Mesenchymal stem cell (in vitro differentiated cells and primary cell): ENCODE results near the gene KCNC3.

ENCODE experiments used
- DNase-seq: peaks from one replicate; pipeline ENCODE4 v3.0.0-alpha.2; 2013
- H2AFZ ChIP-seq: one replicate; pipeline ENCODE4 v1.6.1; 2013; ENCODE audit warnings: low read depth, mild to moderate bottlenecking, control low read depth, inconsistent platforms, low read length, moderate library complexity
- H2AK5ac ChIP-seq: 2 replicates; pipeline ENCODE4 v1.6.1; 2013; ENCODE audit warnings: low read length, moderate library complexity, mild to moderate bottlenecking, inconsistent platforms; ENCODE audit not compliant: severe bottlenecking
- H2BK120ac ChIP-seq: one replicate; pipeline ENCODE4 v1.6.1; 2013; ENCODE audit warnings: low read depth, mild to moderate bottlenecking, inconsistent platforms, low read length, moderate library complexity
- H2BK12ac ChIP-seq, 2 experiments: one replicate each; pipeline ENCODE4 v1.6.1; 2013; ENCODE audit warnings: inconsistent platforms in 2 of 2, low read length in 2 of 2, mild to moderate bottlenecking in 2 of 2, moderate library complexity in 2 of 2, control low read depth in 1 of 2
- H2BK15ac ChIP-seq: one replicate; pipeline ENCODE4 v1.6.1; 2013; ENCODE audit warnings: mild to moderate bottlenecking, low read depth, inconsistent platforms; ENCODE audit not compliant: poor library complexity, severe bottlenecking
- H2BK5ac ChIP-seq: 2 replicates; pipeline ENCODE4 v1.6.1; 2013; ENCODE audit warnings: low read depth, mild to moderate bottlenecking, low read length, control low read depth, inconsistent platforms; ENCODE audit not compliant: poor library complexity, severe bottlenecking
- H3K14ac ChIP-seq, 2 experiments: one replicate each; pipeline ENCODE4 v1.6.1; 2013; ENCODE audit warnings: inconsistent platforms in 2 of 2, low read length in 2 of 2, control low read depth in 1 of 2, mild to moderate bottlenecking in 1 of 2, moderate library complexity in 1 of 2
- H3K18ac ChIP-seq, 2 experiments: one replicate each; pipeline ENCODE4 v1.6.1; 2013; ENCODE audit warnings: inconsistent platforms in 2 of 2, low read length in 2 of 2, control low read depth in 1 of 2, low read depth in 1 of 2, mild to moderate bottlenecking in 1 of 2
- H3K23ac ChIP-seq, 2 experiments: one replicate each; pipeline ENCODE4 v1.6.1; 2013; ENCODE audit warnings: inconsistent platforms in 2 of 2, low read length in 2 of 2, mild to moderate bottlenecking in 2 of 2, moderate library complexity in 2 of 2, control low read depth in 1 of 2
- H3K27ac ChIP-seq: 2 replicates; pipeline ENCODE4 v1.5.1; 2013; ENCODE audit warnings: mild to moderate bottlenecking, moderate library complexity, low read length, control low read depth, inconsistent platforms; ENCODE audit not compliant: poor library complexity, severe bottlenecking
- H3K27me3 ChIP-seq, 2 experiments: 2 replicates each; pipeline versions ENCODE4 v1.6.1 to v1.7.0; 2013; ENCODE audit warnings: low read length in 2 of 2, mild to moderate bottlenecking in 2 of 2, moderate library complexity in 2 of 2, control low read depth in 1 of 2, inconsistent platforms in 1 of 2; ENCODE audit not compliant: control insufficient read depth in 1 of 2, insufficient read depth in 1 of 2
- H3K36me3 ChIP-seq, 2 experiments: 2 replicates each; pipeline versions ENCODE4 v1.6.1 to v1.7.0; 2013; ENCODE audit warnings: low read length in 2 of 2, control low read depth in 1 of 2, inconsistent platforms in 1 of 2, low read depth in 1 of 2, mild to moderate bottlenecking in 1 of 2; ENCODE audit not compliant: insufficient read depth in 2 of 2, control insufficient read depth in 1 of 2
- H3K4ac ChIP-seq, 2 experiments: one replicate each; pipeline ENCODE4 v1.6.1; 2013; ENCODE audit warnings: inconsistent platforms in 2 of 2, low read length in 2 of 2, mild to moderate bottlenecking in 2 of 2, moderate library complexity in 2 of 2, control low read depth in 1 of 2, low read depth in 1 of 2
- H3K4me1 ChIP-seq: 2 replicates; pipeline ENCODE4 v1.6.1; 2013; ENCODE audit warnings: low read depth, low read length, control low read depth; ENCODE audit not compliant: control insufficient read depth, insufficient read depth
- H3K4me2 ChIP-seq: 2 replicates; pipeline ENCODE4 v1.6.1; 2013; ENCODE audit warnings: low read length, mild to moderate bottlenecking, inconsistent platforms; ENCODE audit not compliant: poor library complexity, severe bottlenecking
- H3K4me3 ChIP-seq, 2 experiments: 2 replicates each; pipeline versions ENCODE4 v1.5.1 to v1.7.0; 2013; ENCODE audit warnings: low read length in 2 of 2, mild to moderate bottlenecking in 2 of 2, control low read depth in 1 of 2, low read depth in 1 of 2; ENCODE audit not compliant: insufficient read depth in 1 of 2
- H3K79me1 ChIP-seq: replicated peaks from 2 replicates; pipeline ENCODE4 v1.6.1; 2013; ENCODE audit warnings: mild to moderate bottlenecking, control low read depth, low read length, inconsistent platforms; ENCODE audit not compliant: poor library complexity, severe bottlenecking
- H3K9ac ChIP-seq: 2 replicates; pipeline ENCODE4 v1.7.0; 2013; ENCODE audit warnings: mild to moderate bottlenecking, low read length, moderate library complexity
- H3K9me3 ChIP-seq: 2 replicates; pipeline ENCODE4 v1.7.0; 2013; ENCODE audit warnings: mild to moderate bottlenecking, low read length; ENCODE audit not compliant: control insufficient read depth
- H4K8ac ChIP-seq: one replicate; pipeline ENCODE4 v1.6.1; 2013; ENCODE audit warnings: inconsistent platforms, mild to moderate bottlenecking, low read length, moderate library complexity
- H4K91ac ChIP-seq: one replicate; pipeline ENCODE4 v1.6.1; 2013; ENCODE audit warnings: mild to moderate bottlenecking, low read length, inconsistent platforms
- WGBS: methylation state at CpG from one replicate; pipeline ENCODE4 v1.1.7; 2013; ENCODE audit warnings: mixed read lengths; 5-methylcytosine and 5-hydroxymethylcytosine counted together

Gene KCNC3

GRCh38 chr19:50292216-50292827 lies 36.9 kb downstream of the KCNC3 start:
- H3K9me3 ChIP-seq, result peaks cover 16% of the 10 kb centered on the region
- H2BK15ac ChIP-seq, result no peak overlapping the region
- WGBS, result 67% methylated on average over 11 of the region's 11 CpGs

GRCh38 chr19:50290775-50291174 lies 38.4 kb downstream of the KCNC3 start:
- Histone ChIP-seq H3K9me3 (peaks cover 24% of the 10 kb centered on the region), H3K14ac (no peak overlapping the region), H2BK5ac (no peak overlapping the region), H2BK12ac (no peak overlapping the region), H3K27ac (no peak overlapping the region), H3K79me1 (no peaks in the 10 kb centered on the region), H3K27me3 (peaks cover 0 to 4% of the 10 kb centered on the region in 2 experiments), H3K4ac (no peak overlapping the region), H4K8ac (no peak overlapping the region), H2AK5ac (no peak overlapping the region), H2BK120ac (no peak overlapping the region), H3K4me2 (no peak overlapping the region), H3K9ac (no peak overlapping the region), H3K4me3 (no peak overlapping the region), H3K18ac (no peak overlapping the region), H3K23ac (no peak overlapping the region), H2AFZ (no peak overlapping the region), H3K4me1 (no peaks in the 10 kb centered on the region), H2BK15ac (no peak overlapping the region), H3K36me3 (no peaks in the 10 kb centered on the region), H4K91ac (no peak overlapping the region)
- no peak for DNase-seq
- 73% methylated on average over 14 of the region's 15 CpGs for WGBS

More at GRCh38 chr19:50292216-50292827, 36.9 kb downstream of the KCNC3 start:
- H2BK5ac ChIP-seq, result no peak overlapping the region
- no peak overlapping the region for H3K27ac ChIP-seq
- no peak overlapping the region for H3K4me3 ChIP-seq
- H2BK12ac ChIP-seq, result no peak overlapping the region
- H3K4ac ChIP-seq, result no peak overlapping the region
- H2AK5ac ChIP-seq, result no peak overlapping the region
- H3K18ac ChIP-seq, result no peak overlapping the region
- no peak overlapping the region for H3K23ac ChIP-seq
- DNase-seq, result no peak
- H4K8ac ChIP-seq, result no peak overlapping the region
- no peak overlapping the region for H3K4me2 ChIP-seq
- no peak overlapping the region for H4K91ac ChIP-seq
- no peaks in the 10 kb centered on the region for H3K36me3 ChIP-seq
- H3K14ac ChIP-seq, result no peak overlapping the region
- no peak overlapping the region for H3K9ac ChIP-seq
- no peak overlapping the region for H2AFZ ChIP-seq
- H3K79me1 ChIP-seq, result no peaks in the 10 kb centered on the region
- H3K27me3 ChIP-seq, result peaks cover 0 to 4% of the 10 kb centered on the region in 2 experiments
- no peak overlapping the region for H2BK120ac ChIP-seq
- H3K4me1 ChIP-seq, result no peaks in the 10 kb centered on the region

GRCh38 chr19:50290011-50290410 lies 39.2 kb downstream of the KCNC3 start:
- no peaks in the 10 kb centered on the region for H3K79me1 ChIP-seq
- no peak overlapping the region for H2BK12ac ChIP-seq
- no peak overlapping the region for H2BK5ac ChIP-seq
- H2BK120ac ChIP-seq, result no peak overlapping the region
- H3K4ac ChIP-seq, result no peak overlapping the region
- no peak overlapping the region for H3K27ac ChIP-seq
- H3K36me3 ChIP-seq, result no peaks in the 10 kb centered on the region
- peaks cover 0 to 4% of the 10 kb centered on the region in 2 experiments for H3K27me3 ChIP-seq
- H3K14ac ChIP-seq, result no peak overlapping the region
- peaks cover 30% of the 10 kb centered on the region for H3K9me3 ChIP-seq
- DNase-seq, result no peak
- no peak overlapping the region for H2BK15ac ChIP-seq
- no peak overlapping the region for H4K8ac ChIP-seq
- no peak overlapping the region for H3K18ac ChIP-seq
- no peak overlapping the region for H2AK5ac ChIP-seq
- WGBS, result 60% methylated on average over 5 of the region's 6 CpGs
- H3K9ac ChIP-seq, result no peak overlapping the region
- no peak overlapping the region for H3K4me3 ChIP-seq
- no peak overlapping the region for H3K4me2 ChIP-seq
- H3K23ac ChIP-seq, result no peak overlapping the region
- H2AFZ ChIP-seq, result no peak overlapping the region
- no peaks in the 10 kb centered on the region for H3K4me1 ChIP-seq
- H4K91ac ChIP-seq, result no peak overlapping the region

- no peak overlapping the region for H4K91ac ChIP-seq
- peaks cover 30% of the 10 kb centered on the region for H3K9me3 ChIP-seq
- H3K27me3 ChIP-seq, result peaks cover 0 to 4% of the 10 kb centered on the region in 2 experiments
- no peak overlapping the region for H2AK5ac ChIP-seq
- no peak overlapping the region for H3K4ac ChIP-seq
- H3K18ac ChIP-seq, result no peak overlapping the region
- H3K4me3 ChIP-seq, result no peak overlapping the region
- H3K14ac ChIP-seq, result no peak overlapping the region
- H4K8ac ChIP-seq, result no peak overlapping the region
- H2BK5ac ChIP-seq, result no peak overlapping the region
- H3K27ac ChIP-seq, result no peak overlapping the region
- WGBS, result 80% methylated on average over 5 of the region's 5 CpGs
- no peak overlapping the region for H2BK12ac ChIP-seq
- no peaks in the 10 kb centered on the region for H3K36me3 ChIP-seq
- DNase-seq, result no peak
- no peak overlapping the region for H2BK120ac ChIP-seq
- no peak overlapping the region for H3K9ac ChIP-seq
- H2AFZ ChIP-seq, result no peak overlapping the region
- H3K23ac ChIP-seq, result no peak overlapping the region
- no peak overlapping the region for H2BK15ac ChIP-seq
- H3K4me2 ChIP-seq, result no peak overlapping the region
- no peaks in the 10 kb centered on the region for H3K4me1 ChIP-seq
- no peaks in the 10 kb centered on the region for H3K79me1 ChIP-seq
Observed at GRCh38 chr19:50288954-50289353, 40.2 kb downstream of the KCNC3 start.
